Activated CD4-positive, alpha-beta T cell treated with anti-CD3 and anti-CD28 coated beads for 36 hours (primary cell): ENCODE results near the gene FAM171A2. TPM values are rescaled to one million over a fixed set of nuclear protein-coding genes. Genes with fewer than 3 reads are reported as not detected.
A peak's percentile ranks its signal among the peaks of the same experiment; 100 is the strongest.

Experiments used
- ATAC-seq: fragments of 200-7000 bp; cut with Tn5 transposase; one replicate; pipeline ENCODE4 v1.10.0; 2021; ENCODE audit warnings: mild to moderate bottlenecking, moderate library complexity
- CTCF ChIA-PET: fragments of 350-600 bp; sonication (Branson Sonifier 250); formaldehyde crosslinking; loops from one replicate; lab custom pipeline; 2021; ENCODE audit warnings: antibody characterized with exemption; lab: Charles Lee
- POLR2A ChIA-PET: fragments of 350-600 bp; sonication (Branson Sonifier 250); formaldehyde crosslinking; loops from one replicate; lab custom pipeline; 2021; ENCODE audit warnings: antibody characterized with exemption, inconsistent platforms; lab: Charles Lee
- DNase-seq: peaks from one replicate; pipeline ENCODE4 v3.0.0-alpha.2; 2020
- H3K27ac Mint-ChIP-seq: one replicate; pipeline ENCODE4 v1.8.0; 2021; ENCODE audit warnings: mixed read lengths
- H3K27me3 Mint-ChIP-seq: one replicate; pipeline ENCODE4 v1.8.0; 2021; ENCODE audit warnings: mixed read lengths
- H3K36me3 Mint-ChIP-seq: one replicate; pipeline ENCODE4 v1.8.0; 2021; ENCODE audit warnings: low read depth, mixed read lengths
- H3K4me1 Mint-ChIP-seq: one replicate; pipeline ENCODE4 v1.8.0; 2021; ENCODE audit warnings: mixed read lengths
- H3K4me3 Mint-ChIP-seq: one replicate; pipeline ENCODE4 v1.8.0; 2021; ENCODE audit warnings: mild to moderate bottlenecking, moderate library complexity, mixed read lengths
- H3K9me3 Mint-ChIP-seq: one replicate; pipeline ENCODE4 v1.8.0; 2021; ENCODE audit warnings: low read depth, mixed read lengths
- intact Hi-C, 2 experiments: fragments of 100-400 bp; cut with DNase I in 1 of 2; cut with micrococcal nuclease in 1 of 2; formaldehyde crosslinking; loops; one replicate each; pipeline versions ENCODE4 v1.14.2 to v1.15.1; 2022 to 2024; cut with DNase I, micrococcal nuclease
- total RNA-seq, 2 experiments: library from RNA; stranded (reverse); gene quantifications; one replicate each; pipeline ENCODE4 v1.2.3, GENCODE V29; 2021

FAM171A2 gene
- total RNA-seq, 2 experiments from 2014 or later: 0.18 to 0.32 TPM

GRCh38 chr17:44321246-44322120 lies 42.2 kb downstream of the FAM171A2 start:
- ATAC-seq: no peak
- no peak for DNase-seq
- POLR2A ChIA-PET: no interaction called here
- CTCF ChIA-PET: interaction anchor here (0.8 to 2.0 kb wide), 2 partner anchors 10 to 170 kb away, joined by 3 to 8 read pairs; no protein-coding TSS in a partner anchor
- Mint-ChIP-seq H3K27ac (no peak overlapping the region), H3K4me1 (peaks cover 12% of the 10 kb centered on the region), H3K27me3 (peaks cover 11% of the 10 kb centered on the region), H3K9me3 (no peaks in the 10 kb centered on the region), H3K36me3 (peaks cover 18% of the 10 kb centered on the region), H3K4me3 (no peak overlapping the region)
- intact Hi-C loops: no loop called here

- CTCF ChIA-PET: interaction anchor here (0.9 to 1.0 kb wide), 2 partner anchors 34 to 104 kb away, joined by 3 read pairs; no protein-coding TSS in a partner anchor
- ATAC-seq (no peak), DNase-seq (no peak)
- intact Hi-C loops: no loop called here
- POLR2A ChIA-PET: interaction anchor here (0.6 kb wide), 1 partner anchor 220 kb away, joined by 3 read pairs; no protein-coding TSS in a partner anchor
- Mint-ChIP-seq H3K9me3 (no peaks in the 10 kb centered on the region), H3K36me3 (peaks cover 18% of the 10 kb centered on the region), H3K4me3 (no peak overlapping the region), H3K27me3 (peaks cover 23% of the 10 kb centered on the region), H3K27ac (no peak overlapping the region), H3K4me1 (peaks cover 19% of the 10 kb centered on the region)
Measured at GRCh38 chr17:44320066-44320465, 43.6 kb downstream of the FAM171A2 start.

GRCh38 chr17:44318077-44318892 lies 45.4 kb downstream of the FAM171A2 start:
- no peak overlapping the region for H3K4me3 Mint-ChIP-seq
- intact Hi-C loops: no loop called here
- H3K4me1 Mint-ChIP-seq: peaks cover 13% of the 10 kb centered on the region
- POLR2A ChIA-PET: interaction anchor here (1.8 kb wide), 1 partner anchor 108 kb away, joined by 7 read pairs; no protein-coding TSS in a partner anchor
- CTCF ChIA-PET: no interaction called here
- H3K27ac Mint-ChIP-seq: no peak overlapping the region
- ATAC-seq: no peak
- H3K27me3 Mint-ChIP-seq: peaks cover 33% of the 10 kb centered on the region
- peaks cover 15% of the 10 kb centered on the region for H3K36me3 Mint-ChIP-seq
- H3K9me3 Mint-ChIP-seq: no peaks in the 10 kb centered on the region
- no peak for DNase-seq

- intact Hi-C loops: no loop called here
- CTCF ChIA-PET: interaction anchor here (1.2 to 1.6 kb wide), 2 partner anchors 114 to 131 kb away, joined by 3 read pairs; partner anchors contain the start of gene TMUB2
Measured at GRCh38 chr17:44317545-44317944, 46.1 kb downstream of the FAM171A2 start.

GRCh38 chr17:44315760-44316731 lies 47.6 kb downstream of the FAM171A2 start:
- ChIA-PET CTCF (interaction anchor here (0.8 to 1.6 kb wide), 11 partner anchors 8 to 632 kb away, joined by 3 to 6 read pairs (median 3); partner anchors contain the start of genes GRN and TMUB2), POLR2A (interaction anchor here (1.0 to 1.8 kb wide), 3 partner anchors 13 to 106 kb away, joined by 5 to 7 read pairs (median 6); no protein-coding TSS in a partner anchor)
- intact Hi-C loops: no loop called here
- peaks cover 11% of the 10 kb centered on the region for H3K4me1 Mint-ChIP-seq
- H3K27ac Mint-ChIP-seq: no peak overlapping the region
- peaks cover 8% of the 10 kb centered on the region for H3K36me3 Mint-ChIP-seq
- no peaks in the 10 kb centered on the region for H3K9me3 Mint-ChIP-seq
- DNase-seq (no peak), ATAC-seq (no peak)
- peak overlapping the region; percentile 41 for H3K4me3 Mint-ChIP-seq
- H3K27me3 Mint-ChIP-seq: peaks cover 37% of the 10 kb centered on the region

More at GRCh38 chr17:44317545-44317944, 46.1 kb downstream of the FAM171A2 start:
- Mint-ChIP-seq H3K27me3 (peaks cover 37% of the 10 kb centered on the region), H3K36me3 (peaks cover 14% of the 10 kb centered on the region), H3K9me3 (no peaks in the 10 kb centered on the region), H3K27ac (no peak overlapping the region), H3K4me3 (no peak overlapping the region), H3K4me1 (peaks cover 11% of the 10 kb centered on the region)
- ATAC-seq: no peak
- no peak for DNase-seq
- POLR2A ChIA-PET: interaction anchor here (1.2 to 1.8 kb wide), 2 partner anchors 12 to 108 kb away, joined by 6 to 7 read pairs; no protein-coding TSS in a partner anchor

- peaks cover 11% of the 10 kb centered on the region for H3K4me1 Mint-ChIP-seq
- intact Hi-C loops: no loop called here
- peak overlapping the region; percentile 41 for H3K4me3 Mint-ChIP-seq
- ATAC-seq (peak; percentile 78), DNase-seq (peak; percentile 76)
- peaks cover 39% of the 10 kb centered on the region for H3K27me3 Mint-ChIP-seq
- H3K9me3 Mint-ChIP-seq: no peaks in the 10 kb centered on the region
- no peak overlapping the region for H3K27ac Mint-ChIP-seq
- H3K36me3 Mint-ChIP-seq: peaks cover 6% of the 10 kb centered on the region
- CTCF ChIA-PET: interaction anchor here (0.7 to 1.4 kb wide), 7 partner anchors 9 to 423 kb away, joined by 3 to 6 read pairs (median 3); no protein-coding TSS in a partner anchor
- POLR2A ChIA-PET: no interaction called here
Measured at GRCh38 chr17:44314869-44315661, 48.6 kb downstream of the FAM171A2 start.

GRCh38 chr17:44314524-44314868 lies 49.2 kb downstream of the FAM171A2 start:
- Mint-ChIP-seq H3K27ac (no peak overlapping the region), H3K27me3 (peaks cover 40% of the 10 kb centered on the region), H3K36me3 (peaks cover 4% of the 10 kb centered on the region), H3K4me3 (no peak overlapping the region), H3K4me1 (peaks cover 11% of the 10 kb centered on the region), H3K9me3 (no peaks in the 10 kb centered on the region)
- CTCF ChIA-PET: interaction anchor here (1.1 to 1.4 kb wide), 2 partner anchors 9 to 80 kb away, joined by 4 read pairs; no protein-coding TSS in a partner anchor
- intact Hi-C loops: no loop called here
- DNase-seq: no peak
- POLR2A ChIA-PET: no interaction called here
- ATAC-seq: no peak

- Mint-ChIP-seq H3K4me1 (peaks cover 13% of the 10 kb centered on the region), H3K4me3 (no peak overlapping the region), H3K9me3 (no peaks in the 10 kb centered on the region), H3K27ac (no peak overlapping the region), H3K36me3 (no peaks in the 10 kb centered on the region), H3K27me3 (peaks cover 40% of the 10 kb centered on the region)
- POLR2A ChIA-PET: no interaction called here
- ATAC-seq (no peak), DNase-seq (no peak)
- intact Hi-C loops: no loop called here
- CTCF ChIA-PET: interaction anchor here (0.6 kb wide), 1 partner anchor 179 kb away, joined by 3 read pairs; no protein-coding TSS in a partner anchor
Measured at GRCh38 chr17:44314031-44314430, 49.6 kb downstream of the FAM171A2 start.

- Mint-ChIP-seq H3K27ac (no peak overlapping the region), H3K36me3 (no peaks in the 10 kb centered on the region), H3K4me1 (peaks cover 16% of the 10 kb centered on the region), H3K4me3 (no peak overlapping the region), H3K9me3 (no peaks in the 10 kb centered on the region), H3K27me3 (peaks cover 40% of the 10 kb centered on the region)
- no peak for DNase-seq
- ChIA-PET CTCF (no interaction called here), POLR2A (no interaction called here)
- intact Hi-C loops: no loop called here
- ATAC-seq: no peak
Measured at GRCh38 chr17:44312396-44313104, 51.1 kb downstream of the FAM171A2 start.
